ENCODE results near the gene TTC31.
A peak's percentile ranks its signal among the peaks of the same experiment; 100 is the strongest.
"Not testable (repeated sequence)": the region's sequence is repeated elsewhere in the genome, so short reads cannot be mapped to it uniquely, and the experiment has no call there.

TTC31 gene

GRCh38 chr2:74461187-74462053 is 21.5 kb upstream of the TTC31 start:
- DNase-seq (ENCODE audit: low spot score) = no peak
- no peak for TF ChIP-seq CTCF (IDR thresholded peaks at IDR 0.05; ENCODE audit: poor library complexity, severe bottlenecking)
- ATAC-seq (ENCODE audit: low read depth) = no peak
- Histone ChIP-seq H3K36me3 (ENCODE audit: low read depth) (peaks cover 21% of the 10 kb centered on the region), H3K27ac (ENCODE audit: poor library complexity, severe bottlenecking) (no peak overlapping the region), H3K9me3 (ENCODE audit: severe bottlenecking) (no peaks in the 10 kb centered on the region), H3K4me1 (ENCODE audit: insufficient read depth, poor library complexity, severe bottlenecking) (peaks cover 5% of the 10 kb centered on the region), H3K4me3 (ENCODE audit: severe bottlenecking) (no peak overlapping the region), H3K27me3 (ENCODE audit: insufficient read depth, poor library complexity, severe bottlenecking) (no peaks in the 10 kb centered on the region)

GRCh38 chr2:74462054-74462785 is 20.7 kb upstream of the TTC31 start:
- no peak for TF ChIP-seq CTCF (IDR thresholded peaks at IDR 0.05; ENCODE audit: poor library complexity, severe bottlenecking)
- no peak for ATAC-seq (ENCODE audit: low read depth)
- Histone ChIP-seq H3K9me3 (ENCODE audit: severe bottlenecking) (no peaks in the 10 kb centered on the region), H3K4me1 (ENCODE audit: insufficient read depth, poor library complexity, severe bottlenecking) (no peaks in the 10 kb centered on the region), H3K4me3 (ENCODE audit: severe bottlenecking) (no peak overlapping the region), H3K27me3 (ENCODE audit: insufficient read depth, poor library complexity, severe bottlenecking) (no peaks in the 10 kb centered on the region), H3K36me3 (ENCODE audit: low read depth) (peaks cover 21% of the 10 kb centered on the region), H3K27ac (ENCODE audit: poor library complexity, severe bottlenecking) (no peak overlapping the region)
- DNase-seq (ENCODE audit: low spot score) = no peak

- Histone ChIP-seq H3K27ac (ENCODE audit: poor library complexity, severe bottlenecking) (no peak overlapping the region), H3K9me3 (ENCODE audit: severe bottlenecking) (no peaks in the 10 kb centered on the region), H3K4me3 (ENCODE audit: severe bottlenecking) (no peak overlapping the region), H3K27me3 (ENCODE audit: insufficient read depth, poor library complexity, severe bottlenecking) (no peaks in the 10 kb centered on the region), H3K36me3 (ENCODE audit: low read depth) (peaks cover 21% of the 10 kb centered on the region), H3K4me1 (ENCODE audit: insufficient read depth, poor library complexity, severe bottlenecking) (no peaks in the 10 kb centered on the region)
- no peak for TF ChIP-seq CTCF (IDR thresholded peaks at IDR 0.05; ENCODE audit: poor library complexity, severe bottlenecking)
- DNase-seq (ENCODE audit: low spot score) (no peak), ATAC-seq (ENCODE audit: low read depth) (no peak)
Measured at GRCh38 chr2:74462786-74463105, 20.1 kb upstream of the TTC31 start.

- peaks cover 21% of the 10 kb centered on the region for H3K36me3 ChIP-seq (ENCODE audit: low read depth)
- peak overlapping the region; percentile 50 for H3K27ac ChIP-seq (ENCODE audit: poor library complexity, severe bottlenecking)
- no peaks in the 10 kb centered on the region for H3K27me3 ChIP-seq (ENCODE audit: insufficient read depth, poor library complexity, severe bottlenecking)
- peak overlapping the region; percentile 71 for H3K4me3 ChIP-seq (ENCODE audit: severe bottlenecking)
- no peak for TF ChIP-seq CTCF (IDR thresholded peaks at IDR 0.05; ENCODE audit: poor library complexity, severe bottlenecking)
- no peaks in the 10 kb centered on the region for H3K4me1 ChIP-seq (ENCODE audit: insufficient read depth, poor library complexity, severe bottlenecking)
- no peaks in the 10 kb centered on the region for H3K9me3 ChIP-seq (ENCODE audit: severe bottlenecking)
- ATAC-seq (ENCODE audit: low read depth) = peak; percentile 13
- no peak for DNase-seq (ENCODE audit: low spot score)
Measured at GRCh38 chr2:74464406-74464805, 18.5 kb upstream of the TTC31 start.

DNA sequence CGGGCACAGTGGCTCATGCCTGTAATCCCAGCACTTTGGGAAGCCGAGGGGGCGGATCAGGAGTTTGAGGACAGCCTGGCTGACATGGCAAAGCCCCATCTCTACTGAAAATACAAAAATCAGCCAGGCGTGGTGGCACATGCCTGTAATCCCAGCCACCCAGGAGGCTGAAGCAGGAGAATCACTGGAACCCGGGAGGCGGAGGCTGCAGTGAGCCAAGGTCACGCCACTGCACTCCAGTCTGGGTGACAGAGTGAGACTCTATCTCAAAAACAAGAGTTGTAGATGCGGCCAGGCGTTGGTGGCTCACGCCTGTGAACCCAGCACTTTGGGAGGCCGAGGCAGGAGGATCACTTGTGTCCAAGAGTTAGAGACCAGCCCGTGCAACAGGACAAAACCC is 12.1 kb upstream of the TTC31 start:
- not testable (repeated sequence) for H3K27me3 ChIP-seq (ENCODE audit: insufficient read depth, poor library complexity, severe bottlenecking); H3K9me3 ChIP-seq (ENCODE audit: severe bottlenecking); H3K4me3 ChIP-seq (ENCODE audit: severe bottlenecking); DNase-seq (ENCODE audit: low spot score); H3K4me1 ChIP-seq (ENCODE audit: insufficient read depth, poor library complexity, severe bottlenecking); ATAC-seq (ENCODE audit: low read depth)
- peak overlapping the region; percentile 90 for H3K27ac ChIP-seq (ENCODE audit: poor library complexity, severe bottlenecking)
- peaks cover 12% of the 10 kb centered on the region; the same call in 1 of the 2 replicates for H3K36me3 ChIP-seq (ENCODE audit: low read depth)
